Limb (tissue), 2 donors: Measurements from ENCODE around the gene THRA.
A peak's percentile ranks its signal among the peaks of the same experiment; 100 is the strongest.

Source experiments
- DNase-seq, 2 donors: peaks; one replicate each; pipeline ENCODE4 v3.0.0-alpha.2; 2016; ENCODE audit errors: extremely low spot score in 2 of 2

THRA gene

GRCh38 chr17:40098846-40099618 lies 36.3 kb downstream of the THRA start:
- DNase-seq = peak; percentile 72 to 92

- no peak for DNase-seq
Measured at GRCh38 chr17:40099619-40100418, 37.1 kb downstream of the THRA start.

- DNase-seq = no peak
Measured at GRCh38 chr17:40100419-40100668, 37.6 kb downstream of the THRA start, which contains the start of gene NR1D1. Gene NR1D1 (minus strand): TSS chr17:40100589. CDS start chr17:40100094, 495 bp downstream.

GRCh38 chr17:40100669-40101366 lies 38.1 kb downstream of the THRA start:
- DNase-seq = peak; percentile 92 to 94

GRCh38 chr17:40101367-40102210 lies 38.8 kb downstream of the THRA start:
- no peak for DNase-seq

GRCh38 chr17:40103071-40103661 lies 40.4 kb downstream of the THRA start:
- peak in 1 of 2 donors; percentile 29 for DNase-seq

GRCh38 chr17:40103688-40104087 lies 40.9 kb downstream of the THRA start:
- DNase-seq = no peak

- DNase-seq = no peak
Measured at GRCh38 chr17:40104594-40105486, 42.1 kb downstream of the THRA start.

GRCh38 chr17:40105861-40106759 lies 43.3 kb downstream of the THRA start:
- peak in 1 of 2 donors; percentile 31 for DNase-seq

- peak; percentile 66 to 69 for DNase-seq
Measured at GRCh38 chr17:40106760-40107521, 44.2 kb downstream of the THRA start.

- no peak for DNase-seq
Measured at GRCh38 chr17:40107522-40108174, 44.9 kb downstream of the THRA start.

GRCh38 chr17:40108970-40109824 lies 46.4 kb downstream of the THRA start:
- peak in 1 of 2 donors; percentile 24 for DNase-seq

GRCh38 chr17:40110026-40110845 lies 47.5 kb downstream of the THRA start:
- DNase-seq = peak in 1 of 2 donors; percentile 29

GRCh38 chr17:40111221-40112128 lies 48.7 kb downstream of the THRA start:
- peak; percentile 86 to 89 for DNase-seq
